GM21360 (cell line): ENCODE measurements around the gene LRRC7.

Experiments
- ATAC-seq: cut with Tn5 transposase; IDR thresholded peaks from one replicate; pipeline ENCODE4 v1.9.1; 2021; ENCODE audit warnings: mild to moderate bottlenecking, moderate library complexity; ENCODE audit not compliant: unreplicated experiment

The LRRC7 gene

DNA sequence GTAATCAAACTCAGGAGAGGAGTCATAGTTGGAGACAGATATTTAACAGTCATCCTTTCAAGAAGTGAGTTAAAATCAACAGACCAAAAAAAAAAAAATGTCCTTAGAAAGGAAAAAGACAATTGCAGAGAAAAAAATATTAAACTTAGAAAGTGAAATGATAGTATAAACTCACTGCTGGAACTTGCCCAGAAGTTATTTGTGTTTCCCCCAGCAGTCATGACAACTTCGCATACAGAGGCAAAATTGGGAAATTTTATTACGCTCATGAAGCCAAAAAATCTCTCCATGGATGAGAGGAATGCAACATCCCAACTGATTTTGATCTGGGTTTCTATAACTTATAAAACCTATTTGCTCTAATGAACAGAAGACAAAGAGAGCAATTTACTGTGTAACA, 198.2 kb downstream of the LRRC7 start:
- no peak for ATAC-seq

- ATAC-seq, result no peak
Observed at GRCh38 chr1:69766431-69767180, 198.9 kb downstream of the LRRC7 start.

GRCh38 chr1:69776555-69776954, 208.8 kb downstream of the LRRC7 start:
- no peak for ATAC-seq

DNA sequence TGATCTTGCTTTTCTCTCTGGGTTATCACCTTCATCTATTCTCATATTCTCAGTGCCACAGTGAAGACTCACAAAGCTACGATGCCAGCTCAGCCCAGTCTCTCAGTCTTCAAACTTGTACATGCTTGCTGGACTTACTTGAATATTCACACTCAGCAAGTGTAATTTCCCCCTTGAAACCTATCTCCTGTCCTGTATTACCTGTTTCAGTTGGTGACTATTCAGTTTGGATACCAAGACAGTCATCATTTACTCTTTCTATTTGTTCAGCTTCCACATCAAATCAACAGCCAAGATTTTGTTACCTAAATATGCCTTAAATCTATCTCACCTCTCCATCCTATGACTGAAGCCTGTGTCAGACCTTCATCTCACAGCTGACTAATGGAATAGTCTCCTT, 209.7 kb downstream of the LRRC7 start:
- no peak for ATAC-seq

- no peak for ATAC-seq
Observed at GRCh38 chr1:69777971-69778370, 210.2 kb downstream of the LRRC7 start.

DNA sequence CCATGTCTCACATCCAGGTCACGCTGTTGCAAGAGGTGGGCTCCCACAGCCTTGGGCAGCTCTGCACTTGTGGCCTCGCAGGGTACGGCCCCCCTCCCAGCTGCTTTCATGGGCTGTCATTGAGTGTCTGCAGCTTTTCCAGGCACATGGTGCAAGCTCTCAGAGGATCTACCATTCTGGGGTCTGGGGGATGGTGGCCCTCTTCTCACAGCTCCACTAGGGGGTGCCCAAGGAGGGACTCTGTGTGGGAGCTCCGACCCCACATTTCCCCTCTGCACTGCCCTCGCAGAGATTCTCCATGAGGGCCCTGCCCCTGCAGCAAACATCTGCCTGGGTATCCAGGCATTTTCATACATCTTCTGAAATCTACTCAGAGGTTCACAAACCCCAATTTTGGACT, 219.4 kb downstream of the LRRC7 start:
- no peak for ATAC-seq

- no peak for ATAC-seq
Observed at GRCh38 chr1:69791311-69791710, 223.6 kb downstream of the LRRC7 start.

GRCh38 chr1:69794831-69795230, 227.1 kb downstream of the LRRC7 start:
- ATAC-seq, result no peak

DNA sequence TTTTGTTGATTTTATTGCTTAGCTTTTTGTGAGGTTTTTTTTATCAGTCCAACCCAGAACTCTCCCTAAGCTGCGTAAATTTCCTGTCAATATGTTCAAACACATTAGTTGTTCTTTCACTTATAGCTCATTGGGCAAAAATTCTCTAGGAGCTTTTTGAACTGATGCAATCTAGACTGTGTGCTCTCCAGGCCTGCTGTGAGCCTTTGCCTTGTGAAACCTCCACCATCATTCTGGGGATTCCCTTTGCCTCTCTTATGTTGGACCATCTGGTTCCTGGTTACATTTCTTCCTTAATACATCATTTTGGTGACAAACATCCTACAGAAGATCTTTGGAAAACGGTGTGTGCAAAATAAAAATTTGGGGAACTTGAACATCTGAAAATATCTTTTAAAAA, 247.2 kb downstream of the LRRC7 start:
- no peak for ATAC-seq

DNA sequence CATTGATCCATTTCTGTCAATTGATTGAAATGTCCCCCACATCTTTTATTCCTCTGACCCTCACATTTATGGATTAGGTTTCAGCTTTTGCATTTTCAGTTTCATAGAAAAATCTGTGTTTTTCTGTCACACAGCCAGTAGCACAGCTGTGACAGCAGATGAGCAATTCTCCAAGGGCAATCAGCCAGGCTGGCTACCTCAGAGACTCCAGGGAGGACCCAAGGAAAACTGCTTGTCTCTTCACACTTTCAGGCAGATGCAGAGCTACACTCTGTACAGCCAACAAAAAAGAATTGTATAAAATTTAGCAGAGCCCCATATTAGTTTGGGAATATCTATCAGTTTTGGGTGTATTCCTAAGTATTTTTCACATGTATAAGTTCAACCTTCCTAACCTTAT, 257.2 kb downstream of the LRRC7 start:
- ATAC-seq, result no peak

DNA sequence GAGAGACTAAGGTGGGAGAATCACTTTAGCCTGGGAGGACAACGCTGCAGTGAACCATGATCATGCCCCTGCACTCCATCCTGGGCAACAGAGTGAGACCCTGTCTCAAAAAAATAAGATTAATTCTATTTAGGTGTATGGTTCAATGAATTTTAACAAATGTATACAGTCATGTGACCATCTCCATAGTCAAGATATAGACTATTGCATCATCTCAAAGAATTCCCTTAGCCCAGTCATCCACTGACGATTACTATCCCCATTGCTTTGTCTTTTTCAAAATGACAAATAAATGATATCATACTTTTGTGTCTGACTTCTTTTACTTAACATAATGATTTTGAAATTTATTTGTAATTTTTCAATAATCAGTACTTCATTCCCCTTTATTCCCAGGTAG, 260.0 kb downstream of the LRRC7 start:
- ATAC-seq, result no peak

- no peak for ATAC-seq
Observed at GRCh38 chr1:69833536-69833935, 265.8 kb downstream of the LRRC7 start.

- ATAC-seq, result no peak
Observed at GRCh38 chr1:69834336-69834735, 266.6 kb downstream of the LRRC7 start.

DNA sequence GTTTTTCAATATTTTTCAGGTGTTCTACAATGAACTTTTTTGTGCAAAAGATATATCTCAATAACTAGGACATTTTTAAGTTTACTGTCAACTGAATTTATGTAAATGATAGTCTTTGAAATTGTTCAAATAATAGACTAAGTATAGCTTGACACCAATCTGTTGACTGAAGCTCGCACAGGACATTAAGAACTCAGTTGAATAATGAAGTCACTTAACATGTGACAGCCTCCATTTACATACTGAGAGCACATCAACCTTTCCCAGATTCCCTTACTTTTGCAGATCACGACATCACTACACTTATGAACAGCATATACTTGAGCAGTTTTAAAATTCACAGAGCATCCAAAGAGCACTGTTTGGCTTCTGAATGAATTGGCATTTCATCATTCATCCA, 268.2 kb downstream of the LRRC7 start:
- ATAC-seq, result no peak

DNA sequence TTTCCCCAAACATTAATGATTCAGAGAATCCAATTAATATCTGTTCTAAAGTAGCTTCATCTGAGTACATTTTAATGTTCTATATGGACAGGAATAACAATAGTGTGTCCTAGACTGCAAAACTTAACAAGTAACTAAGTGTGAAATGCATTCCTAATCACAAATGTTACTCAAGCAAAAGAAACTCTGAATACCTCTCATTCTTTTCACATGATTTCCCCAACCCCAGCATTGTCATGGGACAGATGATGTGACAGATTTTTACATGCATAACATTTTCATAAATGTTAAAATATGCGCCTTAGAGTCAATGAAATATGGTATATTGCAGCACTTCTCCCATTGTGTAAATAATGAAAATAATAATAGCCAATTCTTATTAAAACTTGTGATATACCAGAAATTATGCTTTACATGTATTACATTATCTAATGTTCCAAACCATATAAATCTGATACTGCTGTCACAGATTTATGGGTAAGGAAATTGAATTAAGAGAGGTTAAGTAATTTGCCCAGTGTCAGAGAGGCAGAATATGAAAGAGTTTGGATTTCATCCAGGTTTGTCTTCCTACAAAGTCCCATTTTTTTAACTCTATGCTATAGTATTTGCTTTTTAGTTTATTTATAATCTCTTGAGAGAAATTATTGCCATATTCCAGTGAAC, 269.4 kb downstream of the LRRC7 start:
- ATAC-seq, result no peak

DNA sequence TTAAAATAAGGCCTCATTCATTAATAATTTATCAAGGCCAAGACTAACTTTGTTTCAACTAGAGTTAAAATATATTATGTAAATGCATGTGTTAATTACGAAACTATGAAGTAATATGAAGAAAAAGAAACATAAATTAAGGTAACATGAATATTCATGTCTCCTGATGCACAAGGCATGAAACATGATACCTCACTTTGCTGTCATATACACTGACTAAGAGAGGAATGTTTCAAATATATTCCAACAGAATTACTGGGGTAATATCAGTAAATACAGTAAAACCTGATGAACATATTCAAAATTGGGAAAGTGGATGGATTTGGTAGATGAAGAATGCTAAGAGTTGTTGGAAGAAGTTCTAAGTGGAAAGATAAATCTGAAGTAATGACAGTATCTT, 274.6 kb downstream of the LRRC7 start:
- ATAC-seq, result no peak

DNA sequence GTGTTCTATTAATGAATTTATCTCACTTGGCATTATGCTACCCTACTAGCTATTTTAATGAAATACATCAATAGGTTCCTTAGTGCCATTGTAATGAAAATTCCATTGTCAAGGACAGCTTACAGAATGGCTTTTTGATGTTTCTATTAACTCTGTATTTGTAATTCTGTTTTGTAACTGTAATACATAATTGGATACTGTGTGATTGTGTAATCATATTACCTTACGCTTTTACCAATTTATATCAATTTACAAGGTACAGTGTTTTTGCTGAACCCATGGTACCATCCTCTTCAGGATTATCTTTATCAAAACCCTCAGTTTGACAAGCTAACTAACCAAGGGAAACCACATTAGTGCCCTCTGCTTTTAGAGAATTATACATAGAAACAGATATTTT, 277.9 kb downstream of the LRRC7 start:
- ATAC-seq, result no peak

DNA sequence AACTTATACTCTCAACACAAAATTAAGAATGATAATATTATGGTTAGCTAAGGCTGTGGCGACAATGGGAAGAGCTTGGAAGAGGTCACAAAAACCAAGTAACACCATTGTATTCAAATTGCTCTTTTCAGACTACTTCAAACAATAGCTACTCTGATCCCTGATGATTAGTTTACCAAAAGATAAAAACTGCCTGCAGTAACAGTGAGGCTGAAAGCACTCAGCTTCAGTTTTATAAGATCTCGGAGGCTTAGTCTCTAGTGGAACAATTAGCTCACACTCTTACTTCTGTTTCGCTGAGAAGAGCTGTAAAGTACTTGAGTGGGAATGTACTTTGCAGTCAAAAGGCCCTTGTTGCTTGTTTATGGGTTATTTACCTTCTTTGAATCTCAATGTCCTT, 278.5 kb downstream of the LRRC7 start:
- ATAC-seq, result no peak

GRCh38 chr1:69847670-69848069, 279.9 kb downstream of the LRRC7 start:
- ATAC-seq, result no peak

DNA sequence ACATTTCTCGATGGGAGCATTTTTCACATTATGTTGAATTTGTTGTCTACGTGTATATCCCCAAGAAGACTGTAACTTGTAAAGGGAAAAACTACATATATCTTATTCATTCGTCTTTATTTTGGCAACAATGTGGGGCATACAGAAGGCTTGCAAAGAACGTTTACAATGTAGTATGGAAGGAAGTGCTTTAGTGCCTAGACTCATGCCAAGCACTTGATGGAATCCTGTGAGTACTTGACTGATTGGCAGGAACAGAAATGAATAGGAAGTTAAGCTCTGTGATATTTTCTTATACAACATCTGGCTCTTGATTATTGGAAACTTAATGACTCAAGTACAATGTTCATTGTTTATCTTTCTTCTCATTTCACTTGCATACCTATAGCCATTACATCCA, 284.4 kb downstream of the LRRC7 start:
- ATAC-seq, result no peak

GRCh38 chr1:69852706-69853105, 285.0 kb downstream of the LRRC7 start:
- no peak for ATAC-seq

DNA sequence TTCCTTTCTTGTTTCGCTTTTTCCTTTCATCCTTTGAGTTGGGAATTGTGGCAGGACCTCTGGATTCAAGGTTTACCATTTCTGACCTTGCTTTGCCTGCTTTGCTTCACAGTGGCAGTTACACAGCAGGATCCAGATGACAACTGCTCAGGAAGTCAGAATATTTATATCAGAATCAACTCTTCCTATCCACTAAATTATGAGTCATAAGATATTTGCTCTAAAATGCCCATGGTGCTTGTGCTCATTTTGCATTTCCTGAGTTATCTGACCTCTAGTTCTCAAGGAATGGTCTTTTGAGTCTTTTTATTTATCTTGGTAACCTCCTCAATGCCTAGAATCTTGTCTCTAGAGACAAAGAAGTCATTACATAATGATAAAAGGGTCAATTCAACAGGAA, 290.8 kb downstream of the LRRC7 start:
- ATAC-seq, result no peak

DNA sequence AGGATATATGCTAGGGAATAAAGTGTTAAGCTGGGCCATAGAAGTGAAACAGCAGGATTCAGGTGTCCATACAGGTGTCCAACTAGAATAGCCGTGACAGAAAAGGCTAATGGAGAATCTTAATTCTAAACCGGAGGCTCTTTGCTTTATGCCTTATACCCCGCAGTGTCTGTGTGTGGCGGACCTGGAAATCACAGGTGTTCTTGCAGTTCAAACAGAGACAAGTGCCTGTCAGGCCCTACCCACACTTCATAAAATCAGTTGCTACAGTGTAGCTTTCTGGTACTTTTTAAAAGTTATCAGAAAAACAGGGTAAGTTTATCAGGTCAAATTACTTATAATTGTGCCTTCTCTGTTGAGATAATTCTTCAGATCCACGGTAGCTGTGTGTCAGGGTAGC, 293.9 kb downstream of the LRRC7 start:
- no peak for ATAC-seq
